Germinal center (tissue), 1 donor: ENCODE measurements around the gene ABCB11.
"Not testable (repeated sequence)": the region's sequence is repeated elsewhere in the genome, so short reads cannot be mapped to it uniquely, and the experiment has no call there.

Source experiments
- DNase-seq: peaks from one replicate; pipeline ENCODE4 v3.0.0; 2012; ENCODE audit warnings: mixed read lengths, low spot score

Gene ABCB11

GRCh38 chr2:168889635-168890005 is 141.5 kb downstream of the ABCB11 start:
- DNase-seq = no peak

GRCh38 chr2:168884975-168885374 is 146.1 kb downstream of the ABCB11 start:
- no peak for DNase-seq

- not testable (repeated sequence) for DNase-seq
Measured at GRCh38 chr2:168882163-168882562, 149.0 kb downstream of the ABCB11 start.

- DNase-seq = no peak
Measured at GRCh38 chr2:168874368-168875054, 156.6 kb downstream of the ABCB11 start.

- not testable (repeated sequence) for DNase-seq
Measured at GRCh38 chr2:168870824-168871223, 160.3 kb downstream of the ABCB11 start.
